HepG2 (cell line): ENCODE data around the gene EVA1C. TPM values are rescaled to one million over a fixed set of nuclear protein-coding genes. Genes with fewer than 3 reads are reported as not detected.

Source experiments
- FOSL2 ChIP-seq: sonication (generic); formaldehyde crosslinking; IDR thresholded peaks from 2 replicates; pipeline ENCODE4 v1.4.0; 2020; ENCODE audit warnings: missing genetic modification reagents
- MIER2 ChIP-seq: IDR thresholded peaks from 2 replicates; pipeline ENCODE4 v1.6.1; 2016; ENCODE audit warnings: missing biosample characterization, missing genetic modification reagents
- PHF21A ChIP-seq: sonication (generic); formaldehyde crosslinking; IDR thresholded peaks from 2 replicates; pipeline ENCODE4 v1.5.0; 2020; ENCODE audit warnings: mild to moderate bottlenecking, missing genetic modification reagents
- SALL1 ChIP-seq: sonication (generic); formaldehyde crosslinking; IDR thresholded peaks from 2 replicates; pipeline ENCODE4 v1.8.0; 2022; ENCODE audit warnings: mild to moderate bottlenecking, missing genetic modification reagents
- SAP130 ChIP-seq: IDR thresholded peaks from 2 replicates; pipeline ENCODE4 v1.6.1; 2016; ENCODE audit warnings: low read depth
- SIX1 ChIP-seq: sonication (generic); formaldehyde crosslinking; IDR thresholded peaks from 2 replicates; pipeline ENCODE4 v1.4.0; 2020; ENCODE audit warnings: missing genetic modification reagents, borderline replicate concordance
- TEAD3 ChIP-seq: optimal IDR thresholded peaks from 2 replicates; pipeline ENCODE3; 2016; ENCODE audit warnings: borderline replicate concordance
- YY1 ChIP-seq: IDR thresholded peaks from 2 replicates; pipeline ENCODE4 v1.6.1; 2011; ENCODE audit warnings: low read length, low read depth, moderate library complexity, mild to moderate bottlenecking; ENCODE audit not compliant: insufficient read depth, insufficient replicate concordance
- ZNF451 ChIP-seq: sonication (generic); formaldehyde crosslinking; IDR thresholded peaks from 2 replicates; pipeline ENCODE4 v1.5.0; 2020; ENCODE audit warnings: mild to moderate bottlenecking, missing genetic modification reagents
- ZNF7 ChIP-seq: IDR thresholded peaks from 2 replicates; pipeline ENCODE4 v1.6.1; 2016; ENCODE audit warnings: missing biosample characterization, missing genetic modification reagents
- polyA plus RNA-seq, 8 experiments: library from polyadenylated mRNA; depleted of rRNA in 3 of 8; stranded (reverse) in 7 of 8; unstranded in 1 of 8; fragments of >200 nt; fragmentation: Illumina TruSeq in 4 of 8; extraction: Trizol in 4 of 8; gene quantifications; 2 replicates each; pipeline versions ENCODE4 v1.2.1 to v1.2.3, GENCODE V29; 2011 to 2016; ENCODE audit warnings: low read depth in 4 of 8, missing spikeins in 1 of 8, mixed read lengths in 1 of 8; ENCODE audit not compliant: insufficient read depth in 1 of 8
- total RNA-seq, 5 experiments: library from RNA; depleted of rRNA; stranded (reverse); fragments of >200 nt; fragmentation: Illumina TruSeq; extraction: Trizol; gene quantifications; 2 replicates each; pipeline ENCODE4 v1.2.3, GENCODE V29; 2016; ENCODE audit warnings: low read depth in 1 of 5
- TF ChIP-seq, protein P1 (sequence below), 2 experiments: sonication (generic) in 1 of 2; formaldehyde crosslinking in 1 of 2; IDR thresholded peaks; 2 replicates each; pipeline versions ENCODE4 v1.4.0 to v1.6.1; 2018 to 2020; ENCODE audit warnings: missing genetic modification reagents in 2 of 2, borderline replicate concordance in 1 of 2, low read depth in 1 of 2, mild to moderate bottlenecking in 1 of 2, missing biosample characterization in 1 of 2
- TF ChIP-seq, protein P2 (sequence below): sonication (generic); formaldehyde crosslinking; IDR thresholded peaks from 2 replicates; pipeline ENCODE4 v1.5.1; 2020; ENCODE audit warnings: mild to moderate bottlenecking, missing genetic modification reagents, moderate library complexity
- TF ChIP-seq, protein P3 (sequence below): sonication (generic); formaldehyde crosslinking; IDR thresholded peaks from 2 replicates; pipeline ENCODE4 v1.4.0; 2020; ENCODE audit warnings: missing genetic modification reagents
- TF ChIP-seq, protein P4 (sequence below): sonication (generic); formaldehyde crosslinking; IDR thresholded peaks from 2 replicates; pipeline ENCODE4 v1.5.0; 2020; ENCODE audit warnings: missing genetic modification reagents
- TF ChIP-seq, protein P5 (sequence below): sonication (generic); formaldehyde crosslinking; conservative IDR thresholded peaks from 2 replicates; pipeline ENCODE4 v1.4.0; 2020; ENCODE audit warnings: missing genetic modification reagents
- TF ChIP-seq, protein P6 (sequence below): sonication (generic); formaldehyde crosslinking; IDR thresholded peaks from 2 replicates; pipeline ENCODE4 v1.4.0; 2020; ENCODE audit warnings: missing genetic modification reagents, low read depth, mild to moderate bottlenecking, borderline replicate concordance
- TF ChIP-seq, protein P7 (sequence below): sonication (generic); formaldehyde crosslinking; IDR thresholded peaks from 2 replicates; pipeline ENCODE4 v1.8.1; 2023; ENCODE audit warnings: missing genetic modification reagents, mild to moderate bottlenecking, borderline replicate concordance

The EVA1C gene
- total and polyA plus RNA-seq, 2 of the 13 experiments (the other 11 are each of a cell fraction or from before 2014, with no cell fraction given), result 0.29 to 0.34 TPM

DNA sequence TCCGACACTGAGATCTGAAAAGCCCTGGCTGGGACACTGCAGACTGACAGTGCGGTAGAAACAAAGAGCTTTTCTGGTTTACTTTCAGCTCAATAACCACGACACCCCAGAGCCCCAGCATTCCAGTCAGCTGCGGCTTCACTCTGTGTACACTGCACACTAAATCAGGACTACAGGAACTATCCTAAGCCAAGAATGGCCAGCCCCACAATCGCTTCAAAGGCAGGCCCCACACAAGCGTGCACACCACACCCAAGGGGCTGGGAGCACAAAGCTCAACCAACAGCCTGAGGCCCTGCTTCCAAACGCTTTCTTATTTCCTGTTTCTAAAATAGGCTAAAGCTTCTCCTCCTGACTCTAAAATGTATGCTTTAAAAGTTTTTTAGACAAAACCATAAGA is 48.1 kb upstream of the EVA1C start (continued):
- TF ChIP-seq, protein P1, sequence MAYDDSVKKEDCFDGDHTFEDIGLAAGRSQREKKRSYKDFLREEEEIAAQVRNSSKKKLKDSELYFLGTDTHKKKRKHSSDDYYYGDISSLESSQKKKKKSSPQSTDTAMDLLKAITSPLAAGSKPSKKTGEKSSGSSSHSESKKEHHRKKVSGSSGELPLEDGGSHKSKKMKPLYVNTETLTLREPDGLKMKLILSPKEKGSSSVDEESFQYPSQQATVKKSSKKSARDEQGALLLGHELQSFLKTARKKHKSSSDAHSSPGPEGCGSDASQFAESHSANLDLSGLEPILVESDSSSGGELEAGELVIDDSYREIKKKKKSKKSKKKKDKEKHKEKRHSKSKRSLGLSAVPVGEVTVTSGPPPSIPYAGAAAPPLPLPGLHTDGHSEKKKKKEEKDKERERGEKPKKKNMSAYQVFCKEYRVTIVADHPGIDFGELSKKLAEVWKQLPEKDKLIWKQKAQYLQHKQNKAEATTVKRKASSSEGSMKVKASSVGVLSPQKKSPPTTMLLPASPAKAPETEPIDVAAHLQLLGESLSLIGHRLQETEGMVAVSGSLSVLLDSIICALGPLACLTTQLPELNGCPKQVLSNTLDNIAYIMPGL (CRISPR knock-in tag; IDR thresholded peaks at IDR 0.05; ENCODE audit: borderline replicate concordance in 1 of 2, low read depth in 1 of 2), result no peak
- TF ChIP-seq YY1 (peak; percentile 14), MIER2 (CRISPR knock-in tag) (0 out of 2 replicates have a peak, but pooled peaks have one; percentile 16), PHF21A (CRISPR knock-in tag) (peak; percentile 95), ZNF451 (CRISPR knock-in tag) (no peak), SALL1 (CRISPR knock-in tag) (peak; percentile 28; the same call in 1 of the 2 replicates), SIX1 (peak; percentile 29; the same call in 1 of the 2 replicates), SAP130 (CRISPR knock-in tag) (peak; percentile 56), TEAD3 (CRISPR knock-in tag) (peak; percentile 87), FOSL2 (CRISPR knock-in tag) (peak; percentile 4; the same call in 1 of the 2 replicates), ZNF7 (no peak)
- TF ChIP-seq, protein P2, sequence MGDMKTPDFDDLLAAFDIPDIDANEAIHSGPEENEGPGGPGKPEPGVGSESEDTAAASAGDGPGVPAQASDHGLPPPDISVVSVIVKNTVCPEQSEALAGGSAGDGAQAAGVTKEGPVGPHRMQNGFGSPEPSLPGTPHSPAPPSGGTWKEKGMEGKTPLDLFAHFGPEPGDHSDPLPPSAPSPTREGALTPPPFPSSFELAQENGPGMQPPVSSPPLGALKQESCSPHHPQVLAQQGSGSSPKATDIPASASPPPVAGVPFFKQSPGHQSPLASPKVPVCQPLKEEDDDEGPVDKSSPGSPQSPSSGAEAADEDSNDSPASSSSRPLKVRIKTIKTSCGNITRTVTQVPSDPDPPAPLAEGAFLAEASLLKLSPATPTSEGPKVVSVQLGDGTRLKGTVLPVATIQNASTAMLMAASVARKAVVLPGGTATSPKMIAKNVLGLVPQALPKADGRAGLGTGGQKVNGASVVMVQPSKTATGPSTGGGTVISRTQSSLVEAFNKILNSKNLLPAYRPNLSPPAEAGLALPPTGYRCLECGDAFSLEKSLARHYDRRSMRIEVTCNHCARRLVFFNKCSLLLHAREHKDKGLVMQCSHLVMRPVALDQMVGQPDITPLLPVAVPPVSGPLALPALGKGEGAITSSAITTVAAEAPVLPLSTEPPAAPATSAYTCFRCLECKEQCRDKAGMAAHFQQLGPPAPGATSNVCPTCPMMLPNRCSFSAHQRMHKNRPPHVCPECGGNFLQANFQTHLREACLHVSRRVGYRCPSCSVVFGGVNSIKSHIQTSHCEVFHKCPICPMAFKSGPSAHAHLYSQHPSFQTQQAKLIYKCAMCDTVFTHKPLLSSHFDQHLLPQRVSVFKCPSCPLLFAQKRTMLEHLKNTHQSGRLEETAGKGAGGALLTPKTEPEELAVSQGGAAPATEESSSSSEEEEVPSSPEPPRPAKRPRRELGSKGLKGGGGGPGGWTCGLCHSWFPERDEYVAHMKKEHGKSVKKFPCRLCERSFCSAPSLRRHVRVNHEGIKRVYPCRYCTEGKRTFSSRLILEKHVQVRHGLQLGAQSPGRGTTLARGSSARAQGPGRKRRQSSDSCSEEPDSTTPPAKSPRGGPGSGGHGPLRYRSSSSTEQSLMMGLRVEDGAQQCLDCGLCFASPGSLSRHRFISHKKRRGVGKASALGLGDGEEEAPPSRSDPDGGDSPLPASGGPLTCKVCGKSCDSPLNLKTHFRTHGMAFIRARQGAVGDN (CRISPR knock-in tag), result peak; percentile 66
- TF ChIP-seq, protein P3, sequence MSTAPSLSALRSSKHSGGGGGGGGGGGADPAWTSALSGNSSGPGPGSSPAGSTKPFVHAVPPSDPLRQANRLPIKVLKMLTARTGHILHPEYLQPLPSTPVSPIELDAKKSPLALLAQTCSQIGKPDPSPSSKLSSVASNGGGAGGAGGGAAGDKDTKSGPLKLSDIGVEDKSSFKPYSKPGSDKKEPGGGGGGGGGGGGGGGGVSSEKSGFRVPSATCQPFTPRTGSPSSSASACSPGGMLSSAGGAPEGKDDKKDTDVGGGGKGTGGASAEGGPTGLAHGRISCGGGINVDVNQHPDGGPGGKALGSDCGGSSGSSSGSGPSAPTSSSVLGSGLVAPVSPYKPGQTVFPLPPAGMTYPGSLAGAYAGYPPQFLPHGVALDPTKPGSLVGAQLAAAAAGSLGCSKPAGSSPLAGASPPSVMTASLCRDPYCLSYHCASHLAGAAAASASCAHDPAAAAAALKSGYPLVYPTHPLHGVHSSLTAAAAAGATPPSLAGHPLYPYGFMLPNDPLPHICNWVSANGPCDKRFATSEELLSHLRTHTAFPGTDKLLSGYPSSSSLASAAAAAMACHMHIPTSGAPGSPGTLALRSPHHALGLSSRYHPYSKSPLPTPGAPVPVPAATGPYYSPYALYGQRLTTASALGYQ, result peak; percentile 24; the same call in 1 of the 2 replicates
- TF ChIP-seq, protein P4, sequence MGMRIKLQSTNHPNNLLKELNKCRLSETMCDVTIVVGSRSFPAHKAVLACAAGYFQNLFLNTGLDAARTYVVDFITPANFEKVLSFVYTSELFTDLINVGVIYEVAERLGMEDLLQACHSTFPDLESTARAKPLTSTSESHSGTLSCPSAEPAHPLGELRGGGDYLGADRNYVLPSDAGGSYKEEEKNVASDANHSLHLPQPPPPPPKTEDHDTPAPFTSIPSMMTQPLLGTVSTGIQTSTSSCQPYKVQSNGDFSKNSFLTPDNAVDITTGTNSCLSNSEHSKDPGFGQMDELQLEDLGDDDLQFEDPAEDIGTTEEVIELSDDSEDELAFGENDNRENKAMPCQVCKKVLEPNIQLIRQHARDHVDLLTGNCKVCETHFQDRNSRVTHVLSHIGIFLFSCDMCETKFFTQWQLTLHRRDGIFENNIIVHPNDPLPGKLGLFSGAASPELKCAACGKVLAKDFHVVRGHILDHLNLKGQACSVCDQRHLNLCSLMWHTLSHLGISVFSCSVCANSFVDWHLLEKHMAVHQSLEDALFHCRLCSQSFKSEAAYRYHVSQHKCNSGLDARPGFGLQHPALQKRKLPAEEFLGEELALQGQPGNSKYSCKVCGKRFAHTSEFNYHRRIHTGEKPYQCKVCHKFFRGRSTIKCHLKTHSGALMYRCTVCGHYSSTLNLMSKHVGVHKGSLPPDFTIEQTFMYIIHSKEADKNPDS (CRISPR knock-in tag), result no peak
- TF ChIP-seq, protein P5, sequence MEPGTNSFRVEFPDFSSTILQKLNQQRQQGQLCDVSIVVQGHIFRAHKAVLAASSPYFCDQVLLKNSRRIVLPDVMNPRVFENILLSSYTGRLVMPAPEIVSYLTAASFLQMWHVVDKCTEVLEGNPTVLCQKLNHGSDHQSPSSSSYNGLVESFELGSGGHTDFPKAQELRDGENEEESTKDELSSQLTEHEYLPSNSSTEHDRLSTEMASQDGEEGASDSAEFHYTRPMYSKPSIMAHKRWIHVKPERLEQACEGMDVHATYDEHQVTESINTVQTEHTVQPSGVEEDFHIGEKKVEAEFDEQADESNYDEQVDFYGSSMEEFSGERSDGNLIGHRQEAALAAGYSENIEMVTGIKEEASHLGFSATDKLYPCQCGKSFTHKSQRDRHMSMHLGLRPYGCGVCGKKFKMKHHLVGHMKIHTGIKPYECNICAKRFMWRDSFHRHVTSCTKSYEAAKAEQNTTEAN (CRISPR knock-in tag), result peak; percentile 94
- TF ChIP-seq, protein P6, sequence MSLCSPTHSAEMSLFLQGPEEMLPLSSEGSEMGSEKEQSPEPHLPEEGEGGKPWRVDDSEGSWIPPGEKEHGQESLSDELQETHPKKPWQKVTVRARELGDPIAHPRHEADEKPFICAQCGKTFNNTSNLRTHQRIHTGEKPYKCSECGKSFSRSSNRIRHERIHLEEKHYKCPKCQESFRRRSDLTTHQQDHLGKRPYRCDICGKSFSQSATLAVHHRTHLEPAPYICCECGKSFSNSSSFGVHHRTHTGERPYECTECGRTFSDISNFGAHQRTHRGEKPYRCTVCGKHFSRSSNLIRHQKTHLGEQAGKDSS, result no peak
- TF ChIP-seq, protein P7, sequence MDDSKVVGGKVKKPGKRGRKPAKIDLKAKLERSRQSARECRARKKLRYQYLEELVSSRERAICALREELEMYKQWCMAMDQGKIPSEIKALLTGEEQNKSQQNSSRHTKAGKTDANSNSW (CRISPR knock-in tag), result no peak
